Cardiac muscle cell (in vitro differentiated cells and primary cell): ENCODE data around the gene FRMD3. TPM values are rescaled to one million over a fixed set of nuclear protein-coding genes. Genes with fewer than 3 reads are reported as not detected.

Source experiments
- DNase-seq, 2 donors: peaks; one replicate each; pipeline versions ENCODE4 v3.0.0 to v3.0.0-alpha.2; 2010 to 2017; ENCODE audit warnings: low read depth in 1 of 2, low spot score in 1 of 2
- H3K27ac ChIP-seq: fragments of 200-600 bp; sonication (generic); 2 replicates; pipeline ENCODE4 v1.5.1; 2016
- H3K27me3 ChIP-seq: fragments of 200-600 bp; sonication (generic); 2 replicates; pipeline ENCODE4 v1.6.0; 2016; ENCODE audit warnings: control low read depth
- H3K36me3 ChIP-seq: fragments of 200-600 bp; sonication (generic); 2 replicates; pipeline ENCODE4 v1.5.1; 2016; ENCODE audit warnings: control low read depth
- H3K4me1 ChIP-seq: fragments of 200-600 bp; sonication (generic); 2 replicates; pipeline ENCODE4 v1.8.1; 2017; ENCODE audit warnings: low read depth, mild to moderate bottlenecking, mixed run types
- H3K4me3 ChIP-seq: fragments of 200-600 bp; sonication (generic); 2 replicates; pipeline ENCODE4 v1.5.1; 2016; ENCODE audit warnings: mild to moderate bottlenecking
- H3K9me3 ChIP-seq: fragments of 200-600 bp; sonication (generic); 2 replicates; pipeline ENCODE4 v1.5.1; 2017; ENCODE audit warnings: low read depth, mild to moderate bottlenecking, control low read depth
- polyA plus RNA-seq: library from polyadenylated mRNA; unstranded; fragments of >200 nt; fragmentation: Nextera tagmentation; extraction: Ambion mirVana; gene quantifications from 2 replicates; pipeline ENCODE4 v1.2.1, GENCODE V29; 2016
- total RNA-seq: library from RNA; depleted of rRNA; stranded (reverse); fragments of >200 nt; gene quantifications from 2 replicates; pipeline ENCODE4 v1.2.3, GENCODE V29; 2016
- TF ChIP-seq, protein P1 (sequence below): IDR thresholded peaks from 2 replicates; pipeline ENCODE4 v1.5.1; 2012; ENCODE audit warnings: low read depth, mild to moderate bottlenecking, low read length

FRMD3 gene
- total and polyA plus RNA-seq, 2 experiments from 2014 or later: 61.5 to 66.4 TPM

DNA sequence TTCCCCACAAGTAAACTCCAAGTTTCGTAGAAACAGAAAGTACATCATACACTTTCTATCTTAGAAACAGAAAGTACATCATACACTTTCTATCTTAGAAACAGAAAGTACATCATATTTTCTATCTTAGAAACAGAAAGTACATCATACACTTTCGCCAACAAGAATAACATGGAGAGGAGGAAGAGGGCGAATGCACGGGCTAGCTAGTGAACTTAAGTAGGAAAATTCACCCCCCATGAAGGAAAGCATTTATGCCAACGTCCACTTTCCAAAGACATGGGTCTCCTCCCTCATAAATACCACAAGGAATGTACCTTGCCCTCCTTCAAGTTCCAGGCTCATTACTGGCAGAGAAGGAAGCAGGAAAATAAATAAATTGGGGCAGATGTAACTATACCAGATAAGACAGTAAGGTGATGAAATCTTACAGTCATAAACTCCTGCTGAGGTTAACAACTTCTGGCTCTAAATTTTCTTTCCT lies 64.7 kb downstream of the FRMD3 start:
- H3K4me3 ChIP-seq: no peak overlapping the region
- DNase-seq: peak in 1 of 2 donors; percentile 46
- no peaks in the 10 kb centered on the region for H3K36me3 ChIP-seq
- TF ChIP-seq, protein P1, sequence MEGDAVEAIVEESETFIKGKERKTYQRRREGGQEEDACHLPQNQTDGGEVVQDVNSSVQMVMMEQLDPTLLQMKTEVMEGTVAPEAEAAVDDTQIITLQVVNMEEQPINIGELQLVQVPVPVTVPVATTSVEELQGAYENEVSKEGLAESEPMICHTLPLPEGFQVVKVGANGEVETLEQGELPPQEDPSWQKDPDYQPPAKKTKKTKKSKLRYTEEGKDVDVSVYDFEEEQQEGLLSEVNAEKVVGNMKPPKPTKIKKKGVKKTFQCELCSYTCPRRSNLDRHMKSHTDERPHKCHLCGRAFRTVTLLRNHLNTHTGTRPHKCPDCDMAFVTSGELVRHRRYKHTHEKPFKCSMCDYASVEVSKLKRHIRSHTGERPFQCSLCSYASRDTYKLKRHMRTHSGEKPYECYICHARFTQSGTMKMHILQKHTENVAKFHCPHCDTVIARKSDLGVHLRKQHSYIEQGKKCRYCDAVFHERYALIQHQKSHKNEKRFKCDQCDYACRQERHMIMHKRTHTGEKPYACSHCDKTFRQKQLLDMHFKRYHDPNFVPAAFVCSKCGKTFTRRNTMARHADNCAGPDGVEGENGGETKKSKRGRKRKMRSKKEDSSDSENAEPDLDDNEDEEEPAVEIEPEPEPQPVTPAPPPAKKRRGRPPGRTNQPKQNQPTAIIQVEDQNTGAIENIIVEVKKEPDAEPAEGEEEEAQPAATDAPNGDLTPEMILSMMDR: no peak
- no peaks in the 10 kb centered on the region for H3K4me1 ChIP-seq
- H3K27ac ChIP-seq: no peak overlapping the region
- no peaks in the 10 kb centered on the region for H3K27me3 ChIP-seq
- no peaks in the 10 kb centered on the region for H3K9me3 ChIP-seq

DNA sequence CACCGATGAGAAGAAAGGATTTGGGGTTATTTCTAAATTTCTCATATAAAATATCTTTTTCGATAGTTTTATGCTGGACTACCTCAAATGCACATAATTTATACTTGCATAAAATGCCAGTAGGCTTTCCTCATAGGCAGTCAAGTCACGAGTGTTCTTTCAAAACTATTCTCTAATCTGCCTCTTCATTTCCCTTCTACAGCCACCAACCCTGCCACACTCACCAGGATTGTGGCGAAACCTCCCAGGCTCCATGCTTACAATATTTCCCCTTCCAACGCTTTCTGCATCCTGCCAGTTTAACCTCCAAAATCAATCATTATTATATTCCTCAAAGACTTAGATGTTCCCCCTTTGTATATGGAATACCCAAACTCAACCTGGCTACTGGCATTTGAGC lies 65.4 kb downstream of the FRMD3 start:
- Histone ChIP-seq H3K27me3 (no peaks in the 10 kb centered on the region), H3K4me3 (no peak overlapping the region), H3K9me3 (no peaks in the 10 kb centered on the region), H3K27ac (no peak overlapping the region), H3K36me3 (no peaks in the 10 kb centered on the region), H3K4me1 (no peaks in the 10 kb centered on the region)
- peak in 1 of 2 donors; percentile 33 for DNase-seq
- TF ChIP-seq, protein P1: no peak

DNA sequence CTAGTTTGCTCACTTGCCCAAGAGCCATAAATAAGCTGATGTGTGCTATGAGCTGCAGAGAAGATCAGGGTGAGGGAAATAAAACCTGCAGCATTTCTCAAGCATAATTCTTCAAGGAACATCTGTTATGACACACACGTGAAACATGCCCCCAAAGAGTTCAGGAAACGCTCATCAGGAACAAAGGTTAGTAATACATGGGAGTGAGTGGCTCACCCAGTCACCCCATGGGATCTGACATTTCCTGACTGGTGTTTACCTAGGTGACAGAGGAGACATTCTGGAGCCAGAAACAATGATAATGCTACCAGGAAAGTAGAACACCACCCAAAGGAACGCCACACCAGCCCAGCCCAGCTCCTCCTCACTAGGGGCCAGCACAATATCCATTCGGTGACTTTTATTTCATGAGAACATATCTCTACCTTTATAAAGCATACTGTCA lies 66.0 kb downstream of the FRMD3 start:
- Histone ChIP-seq H3K36me3 (no peaks in the 10 kb centered on the region), H3K4me3 (no peak overlapping the region), H3K27ac (no peak overlapping the region), H3K27me3 (no peaks in the 10 kb centered on the region), H3K4me1 (no peaks in the 10 kb centered on the region), H3K9me3 (no peaks in the 10 kb centered on the region)
- TF ChIP-seq, protein P1: no peak
- peak in 1 of 2 donors; percentile 31 for DNase-seq

DNA sequence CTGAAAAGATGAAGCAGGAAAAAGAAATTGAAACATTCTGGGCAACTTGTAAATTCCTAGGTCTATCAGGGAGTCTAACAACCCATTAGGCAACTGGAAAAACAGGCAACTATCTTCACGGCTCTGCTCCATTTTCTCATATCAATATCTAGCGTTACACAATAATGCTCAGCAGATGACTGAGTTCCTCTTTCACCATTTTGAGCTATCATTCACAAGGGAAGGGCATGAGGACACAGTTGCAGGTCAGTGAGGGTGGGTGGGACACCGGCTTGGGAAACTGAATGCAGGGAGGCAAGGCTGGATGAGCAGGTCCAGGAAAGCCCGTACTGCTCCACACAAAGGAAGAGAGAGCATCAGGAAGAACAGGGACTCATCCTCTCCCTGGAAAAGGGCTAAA lies 67.0 kb downstream of the FRMD3 start:
- no peaks in the 10 kb centered on the region for H3K36me3 ChIP-seq
- H3K27ac ChIP-seq: no peak overlapping the region
- TF ChIP-seq, protein P1: no peak
- no peaks in the 10 kb centered on the region for H3K9me3 ChIP-seq
- no peak overlapping the region for H3K4me3 ChIP-seq
- no peaks in the 10 kb centered on the region for H3K4me1 ChIP-seq
- DNase-seq: peak in 1 of 2 donors; percentile 19
- no peaks in the 10 kb centered on the region for H3K27me3 ChIP-seq

DNA sequence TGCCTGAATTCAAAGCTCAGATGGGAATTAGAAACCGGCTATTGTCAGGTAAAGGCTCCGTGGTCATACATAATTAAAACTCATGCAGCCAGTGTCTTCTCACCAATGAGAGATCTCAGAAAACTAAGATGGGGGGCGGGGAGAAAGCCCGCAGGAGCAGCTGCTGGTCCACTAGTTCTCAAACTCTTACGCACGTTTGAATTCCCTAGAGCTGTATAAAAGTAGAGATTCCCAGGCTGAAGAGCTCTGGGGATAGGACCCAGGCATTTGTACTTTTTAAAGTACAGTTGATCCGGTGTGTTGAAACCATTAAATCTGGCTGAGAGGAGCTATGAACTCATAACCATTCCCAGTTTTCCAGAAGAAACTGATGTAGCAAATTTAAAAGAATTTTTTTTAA lies 68.5 kb downstream of the FRMD3 start:
- no peak overlapping the region for H3K27ac ChIP-seq

More for the DNA sequence above, 68.5 kb downstream of the FRMD3 start:
- TF ChIP-seq, protein P1: no peak
- no peaks in the 10 kb centered on the region for H3K9me3 ChIP-seq
- H3K27me3 ChIP-seq: no peaks in the 10 kb centered on the region
- no peak overlapping the region for H3K4me3 ChIP-seq
- H3K36me3 ChIP-seq: no peaks in the 10 kb centered on the region
- no peaks in the 10 kb centered on the region for H3K4me1 ChIP-seq
- DNase-seq: no peak
